ENCODE results near the gene ZNF277. TPM values are rescaled to one million over a fixed set of nuclear protein-coding genes. Genes with fewer than 3 reads are reported as not detected.

The ZNF277 gene
- total RNA-seq, 4 donors from 2014 or later: 28.4 to 45.4 (median 36.5) TPM

- H3K27ac ChIP-seq: no peak overlapping the region
- H3K4me3 ChIP-seq (replicated peaks in 1 of 3): no peak overlapping the region
- intact Hi-C loops (cut with DNase I): no loop called here
- no peaks in the 10 kb centered on the region for H3K9me3 ChIP-seq
- WGBS, 2 donors: 81 to 89% methylated on average over 6 to 7 of the region's 7 CpGs
- H3K36me3 ChIP-seq: no peaks in the 10 kb centered on the region
- peak in 1 of 2 donors; percentile 1 for DNase-seq
- no peak for TF ChIP-seq POLR2A (IDR thresholded peaks at IDR 0.05)
- TF ChIP-seq, protein P1, sequence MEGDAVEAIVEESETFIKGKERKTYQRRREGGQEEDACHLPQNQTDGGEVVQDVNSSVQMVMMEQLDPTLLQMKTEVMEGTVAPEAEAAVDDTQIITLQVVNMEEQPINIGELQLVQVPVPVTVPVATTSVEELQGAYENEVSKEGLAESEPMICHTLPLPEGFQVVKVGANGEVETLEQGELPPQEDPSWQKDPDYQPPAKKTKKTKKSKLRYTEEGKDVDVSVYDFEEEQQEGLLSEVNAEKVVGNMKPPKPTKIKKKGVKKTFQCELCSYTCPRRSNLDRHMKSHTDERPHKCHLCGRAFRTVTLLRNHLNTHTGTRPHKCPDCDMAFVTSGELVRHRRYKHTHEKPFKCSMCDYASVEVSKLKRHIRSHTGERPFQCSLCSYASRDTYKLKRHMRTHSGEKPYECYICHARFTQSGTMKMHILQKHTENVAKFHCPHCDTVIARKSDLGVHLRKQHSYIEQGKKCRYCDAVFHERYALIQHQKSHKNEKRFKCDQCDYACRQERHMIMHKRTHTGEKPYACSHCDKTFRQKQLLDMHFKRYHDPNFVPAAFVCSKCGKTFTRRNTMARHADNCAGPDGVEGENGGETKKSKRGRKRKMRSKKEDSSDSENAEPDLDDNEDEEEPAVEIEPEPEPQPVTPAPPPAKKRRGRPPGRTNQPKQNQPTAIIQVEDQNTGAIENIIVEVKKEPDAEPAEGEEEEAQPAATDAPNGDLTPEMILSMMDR (IDR thresholded peaks at IDR 0.05): no peak
- no peaks in the 10 kb centered on the region for H3K4me1 ChIP-seq
- H3K27me3 ChIP-seq: no peaks in the 10 kb centered on the region
Measured at GRCh38 chr7:112272921-112273561, 66.5 kb downstream of the ZNF277 start.

DNA sequence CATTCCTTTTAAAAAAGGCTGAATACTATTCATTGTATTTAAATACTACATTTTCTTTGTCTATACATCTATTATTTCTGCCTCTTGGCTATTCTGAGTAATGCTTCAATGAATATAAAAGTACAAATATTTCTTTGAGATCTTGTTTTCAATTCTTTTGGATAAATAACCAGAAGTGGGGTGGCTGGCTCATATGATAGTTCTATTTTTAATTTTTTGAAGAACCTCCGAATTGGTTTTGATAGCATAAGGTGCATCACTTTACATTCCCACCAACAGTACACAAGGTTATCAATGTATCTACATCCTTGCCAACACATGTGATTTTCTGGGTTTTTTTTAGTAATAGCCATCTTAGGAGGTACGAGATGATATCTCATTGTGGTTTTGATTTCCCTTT is 72.5 kb downstream of the ZNF277 start:
- no peak overlapping the region for H3K27ac ChIP-seq
- no peak overlapping the region for H3K4me3 ChIP-seq (replicated peaks in 1 of 3)
- H3K9me3 ChIP-seq: no peaks in the 10 kb centered on the region
- intact Hi-C loops (cut with DNase I): no loop called here
- no peak for DNase-seq
- H3K27me3 ChIP-seq: no peaks in the 10 kb centered on the region
- H3K36me3 ChIP-seq: no peaks in the 10 kb centered on the region
- H3K4me1 ChIP-seq: no peaks in the 10 kb centered on the region
- no peak for TF ChIP-seq POLR2A (IDR thresholded peaks at IDR 0.05)
- TF ChIP-seq, protein P1 (IDR thresholded peaks at IDR 0.05): no peak
- 97 to 99% methylated on average over 2 of the region's 2 CpGs for WGBS, 2 donors

DNA sequence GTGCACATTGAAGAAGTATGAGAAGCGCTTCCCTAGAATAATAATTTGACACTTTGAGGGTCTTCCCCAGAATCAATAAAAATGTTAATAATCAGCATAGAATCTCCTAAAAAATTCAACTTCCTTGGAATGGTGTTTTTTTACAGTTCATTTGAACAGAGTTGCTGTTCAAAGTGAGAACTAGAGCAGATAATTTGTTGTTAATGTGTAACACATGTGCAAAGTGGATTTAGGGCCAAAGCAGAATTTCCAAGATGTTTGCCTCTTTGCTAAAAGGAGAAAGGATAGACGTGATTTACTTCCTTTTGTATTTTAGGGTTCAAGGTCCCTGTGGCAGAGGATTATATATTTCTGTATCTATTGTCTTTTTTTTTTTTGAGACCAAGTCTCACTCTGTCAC is 73.8 kb downstream of the ZNF277 start:
- intact Hi-C loops (cut with DNase I): no loop called here
- H3K36me3 ChIP-seq: no peaks in the 10 kb centered on the region
- H3K27ac ChIP-seq: no peak overlapping the region
- H3K4me3 ChIP-seq (replicated peaks in 1 of 3): no peak overlapping the region
- WGBS, 2 donors: 92 to 94% methylated on average over 2 of the region's 2 CpGs
- TF ChIP-seq, protein P1 (IDR thresholded peaks at IDR 0.05): no peak
- no peak for TF ChIP-seq POLR2A (IDR thresholded peaks at IDR 0.05)
- no peaks in the 10 kb centered on the region for H3K27me3 ChIP-seq
- DNase-seq: no peak
- no peaks in the 10 kb centered on the region for H3K9me3 ChIP-seq
- no peaks in the 10 kb centered on the region for H3K4me1 ChIP-seq

GRCh38 chr7:112282476-112283188 is 76.1 kb downstream of the ZNF277 start:
- H3K4me1 ChIP-seq: no peaks in the 10 kb centered on the region
- no peaks in the 10 kb centered on the region for H3K9me3 ChIP-seq
- no peak for DNase-seq
- 95 to 100% methylated on average over 1 of the region's 1 CpG for WGBS, 2 donors
- H3K27me3 ChIP-seq: no peaks in the 10 kb centered on the region
- H3K4me3 ChIP-seq (replicated peaks in 1 of 3): no peak overlapping the region
- TF ChIP-seq, protein P1 (IDR thresholded peaks at IDR 0.05): no peak
- intact Hi-C loops (cut with DNase I): no loop called here
- no peaks in the 10 kb centered on the region for H3K36me3 ChIP-seq
- no peak overlapping the region for H3K27ac ChIP-seq

DNA sequence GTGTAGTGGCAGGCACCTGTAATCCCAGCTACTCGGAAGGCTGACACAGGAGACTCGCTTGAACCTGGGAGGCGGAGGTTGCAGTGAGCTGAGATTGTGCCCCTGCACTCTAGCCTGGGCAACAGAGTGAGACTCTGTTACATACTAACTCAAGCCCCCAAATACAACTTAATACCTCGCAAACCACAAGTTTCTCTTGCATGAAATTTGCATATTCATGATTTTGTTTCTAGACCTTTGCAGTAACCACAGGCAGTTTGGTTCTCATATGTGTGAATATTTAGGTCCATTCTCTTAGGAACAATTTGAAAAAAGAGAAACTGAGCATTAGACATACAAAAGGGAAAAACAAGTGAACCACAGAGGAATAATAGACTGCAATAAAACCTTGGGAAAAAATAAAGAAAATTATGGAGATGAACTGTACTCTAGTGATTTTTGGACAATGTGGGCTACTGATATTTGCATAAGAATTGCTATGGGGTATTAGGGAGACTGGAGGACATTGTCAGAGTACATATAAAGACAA is 77.0 kb downstream of the ZNF277 start:
- 94 to 95% methylated on average over 4 of the region's 4 CpGs for WGBS, 2 donors
- Histone ChIP-seq H3K4me1 (no peaks in the 10 kb centered on the region), H3K9me3 (no peaks in the 10 kb centered on the region), H3K36me3 (no peaks in the 10 kb centered on the region), H3K27me3 (no peaks in the 10 kb centered on the region), H3K27ac (no peak overlapping the region), H3K4me3 (replicated peaks in 1 of 3) (no peak overlapping the region)
- TF ChIP-seq POLR2A (IDR thresholded peaks at IDR 0.05): no peak
- TF ChIP-seq, protein P1 (IDR thresholded peaks at IDR 0.05): no peak
- no peak for DNase-seq
- intact Hi-C loops (cut with DNase I): no loop called here
